ENCODE results near the gene EYA4.

Gene EYA4

GRCh38 chr6:133340557-133340956, 99.4 kb downstream of the EYA4 start:
- H3K27ac ChIP-seq = no peak overlapping the region
- DNase-seq (ENCODE audit: low spot score) = no peak

GRCh38 chr6:133341607-133342158, 100.5 kb downstream of the EYA4 start:
- Histone ChIP-seq H3K27ac (no peak overlapping the region), H3K4me3 (no peak overlapping the region)
- no peak for DNase-seq (ENCODE audit: low spot score)
- TF ChIP-seq CTCF (IDR thresholded peaks at IDR 0.05) = no peak

More at GRCh38 chr6:133340557-133340956, 99.4 kb downstream of the EYA4 start:
- H3K4me3 ChIP-seq = no peak overlapping the region
- no peak for TF ChIP-seq CTCF (IDR thresholded peaks at IDR 0.05)

- Histone ChIP-seq H3K27ac (no peak overlapping the region), H3K4me3 (no peak overlapping the region)
- DNase-seq (ENCODE audit: low spot score) = no peak
- TF ChIP-seq CTCF (IDR thresholded peaks at IDR 0.05) = no peak
Measured at GRCh38 chr6:133343220-133343619, 102.1 kb downstream of the EYA4 start.

GRCh38 chr6:133348846-133349245, 107.7 kb downstream of the EYA4 start:
- Histone ChIP-seq H3K27ac (no peak overlapping the region), H3K4me3 (no peak overlapping the region)
- TF ChIP-seq CTCF (IDR thresholded peaks at IDR 0.05) = no peak
- DNase-seq (ENCODE audit: low spot score) = no peak

GRCh38 chr6:133350928-133351327, 109.8 kb downstream of the EYA4 start:
- no peak for DNase-seq (ENCODE audit: low spot score)
- no peak overlapping the region for H3K4me3 ChIP-seq
- no peak for TF ChIP-seq CTCF (IDR thresholded peaks at IDR 0.05)
- H3K27ac ChIP-seq = no peak overlapping the region

- DNase-seq (ENCODE audit: low spot score) = no peak
- no peak overlapping the region for H3K27ac ChIP-seq
- no peak for TF ChIP-seq CTCF (IDR thresholded peaks at IDR 0.05)
- no peak overlapping the region for H3K4me3 ChIP-seq
Measured at GRCh38 chr6:133352046-133352445, 110.9 kb downstream of the EYA4 start.

- Histone ChIP-seq H3K27ac (no peak overlapping the region), H3K4me3 (no peak overlapping the region)
- DNase-seq (ENCODE audit: low spot score) = no peak
- TF ChIP-seq CTCF (IDR thresholded peaks at IDR 0.05) = no peak
Measured at GRCh38 chr6:133353061-133353460, 111.9 kb downstream of the EYA4 start.

Measured in coronary artery (tissue), 2 donors.